Thoracic aorta (tissue), 2 donors: ENCODE data around the gene WWTR1. TPM values are rescaled to one million over a fixed set of nuclear protein-coding genes. Genes with fewer than 3 reads are reported as not detected.
A peak's percentile ranks its signal among the peaks of the same experiment; 100 is the strongest.

ENCODE experiments used
- ATAC-seq: fragments of 150-250 bp; one replicate; pipeline ENCODE4 v1.8.0; 2017; ENCODE audit warnings: low read depth; ENCODE audit not compliant: insufficient number of reproducible peaks, low FRiP score
- DNase-seq: peaks from one replicate; pipeline ENCODE4 v3.0.0-alpha.2; 2020; ENCODE audit warnings: low spot score
- H3K27ac ChIP-seq, 2 donors: fragments of 200-600 bp; sonication (generic); 1 replicate in 1 of 2; 2 replicates in 1 of 2; pipeline ENCODE4 v1.5.1; 2016; ENCODE audit warnings: mild to moderate bottlenecking in 2 of 2, moderate library complexity in 2 of 2
- H3K27me3 ChIP-seq: fragments of 200-600 bp; sonication (generic); replicated peaks from 2 replicates; pipeline ENCODE4 v1.6.0; 2016; ENCODE audit warnings: mild to moderate bottlenecking; ENCODE audit not compliant: insufficient read depth
- H3K36me3 ChIP-seq: fragments of 200-600 bp; sonication (generic); one replicate; pipeline ENCODE4 v1.5.1; 2016
- H3K4me1 ChIP-seq, 2 donors: fragments of 200-600 bp; sonication (generic); 1 replicate in 1 of 2; 2 replicates in 1 of 2; pipeline versions ENCODE4 v1.5.1 to v1.6.0; 2016; ENCODE audit warnings: low read depth in 2 of 2, mild to moderate bottlenecking in 1 of 2; ENCODE audit not compliant: control insufficient read depth in 1 of 2
- H3K4me3 ChIP-seq: fragments of 200-600 bp; sonication (generic); 2 replicates; pipeline ENCODE4 v1.5.1; 2016; ENCODE audit warnings: mild to moderate bottlenecking
- H3K9me3 ChIP-seq: fragments of 200-600 bp; sonication (generic); 2 replicates; pipeline ENCODE4 v1.5.1; 2016
- total RNA-seq, 2 donors: library from RNA; depleted of rRNA; stranded (reverse); fragments of >200 nt; gene quantifications; one replicate each; pipeline versions ENCODE4 v1.1.0 to v1.2.3, GENCODE V29; 2016
- TF ChIP-seq, protein P1 (sequence below): fragments of 200-600 bp; sonication (generic); IDR thresholded peaks from one replicate; pipeline ENCODE4 v1.5.1; 2019; ENCODE audit warnings: antibody characterized with exemption

The WWTR1 gene
- total RNA-seq, 2 donors from 2014 or later, result 135 to 243 TPM

DNA sequence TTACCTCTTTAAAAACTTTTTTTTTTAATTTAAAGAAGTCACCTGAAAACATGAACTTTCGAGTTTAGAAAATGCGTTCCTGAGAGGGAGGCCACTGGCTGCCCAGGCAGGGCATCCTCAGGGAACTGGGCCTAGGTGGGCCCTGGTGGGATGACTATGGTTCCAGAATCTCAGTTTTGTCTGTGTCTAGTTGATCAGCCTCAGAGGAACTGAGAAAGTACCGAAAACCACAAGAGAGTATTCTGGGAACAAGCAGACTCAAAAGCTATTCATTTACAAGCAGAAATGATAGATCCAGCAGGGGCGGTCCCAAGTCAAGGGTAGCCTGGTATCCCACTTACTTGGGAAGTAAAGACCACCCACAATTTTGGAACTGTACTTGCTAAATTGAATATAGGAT is 10.5 kb downstream of the WWTR1 start:
- Histone ChIP-seq H3K27me3 (no peaks in the 10 kb centered on the region), H3K4me1 (peaks cover 23 to 97% of the 10 kb centered on the region in 2 donors), H3K36me3 (no peaks in the 10 kb centered on the region), H3K4me3 (no peak overlapping the region), H3K27ac (peak overlapping the region; percentile 71 to 77), H3K9me3 (no peaks in the 10 kb centered on the region)
- DNase-seq (no peak), ATAC-seq (no peak)
- TF ChIP-seq, protein P1, sequence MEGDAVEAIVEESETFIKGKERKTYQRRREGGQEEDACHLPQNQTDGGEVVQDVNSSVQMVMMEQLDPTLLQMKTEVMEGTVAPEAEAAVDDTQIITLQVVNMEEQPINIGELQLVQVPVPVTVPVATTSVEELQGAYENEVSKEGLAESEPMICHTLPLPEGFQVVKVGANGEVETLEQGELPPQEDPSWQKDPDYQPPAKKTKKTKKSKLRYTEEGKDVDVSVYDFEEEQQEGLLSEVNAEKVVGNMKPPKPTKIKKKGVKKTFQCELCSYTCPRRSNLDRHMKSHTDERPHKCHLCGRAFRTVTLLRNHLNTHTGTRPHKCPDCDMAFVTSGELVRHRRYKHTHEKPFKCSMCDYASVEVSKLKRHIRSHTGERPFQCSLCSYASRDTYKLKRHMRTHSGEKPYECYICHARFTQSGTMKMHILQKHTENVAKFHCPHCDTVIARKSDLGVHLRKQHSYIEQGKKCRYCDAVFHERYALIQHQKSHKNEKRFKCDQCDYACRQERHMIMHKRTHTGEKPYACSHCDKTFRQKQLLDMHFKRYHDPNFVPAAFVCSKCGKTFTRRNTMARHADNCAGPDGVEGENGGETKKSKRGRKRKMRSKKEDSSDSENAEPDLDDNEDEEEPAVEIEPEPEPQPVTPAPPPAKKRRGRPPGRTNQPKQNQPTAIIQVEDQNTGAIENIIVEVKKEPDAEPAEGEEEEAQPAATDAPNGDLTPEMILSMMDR, result no peak

DNA sequence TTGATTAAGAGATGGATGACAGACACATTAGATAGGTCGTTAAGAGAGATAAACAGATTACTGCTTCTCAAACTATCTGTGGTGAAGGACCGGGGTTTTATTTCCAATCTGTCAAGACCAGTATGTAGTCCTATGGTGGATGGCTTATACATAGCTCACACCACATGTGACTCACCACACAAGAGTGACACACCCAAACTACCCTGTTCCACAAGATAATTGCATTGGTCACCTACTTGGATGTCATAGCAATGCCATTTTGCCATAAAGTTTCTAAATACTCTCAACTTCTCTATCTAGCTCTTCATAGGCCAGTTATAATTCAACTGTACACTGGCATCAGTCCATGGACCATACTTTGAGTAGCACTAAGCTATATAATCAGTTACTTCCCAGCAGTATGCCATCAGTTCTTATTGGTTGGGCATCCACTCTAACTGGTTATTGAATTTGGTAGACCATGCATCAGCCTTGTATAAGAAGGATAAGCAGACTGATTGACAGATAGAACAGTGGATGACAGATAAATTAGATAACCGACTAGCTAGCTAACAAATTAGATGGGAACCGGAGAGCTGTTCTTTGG is 11.6 kb downstream of the WWTR1 start:
- no peak for ATAC-seq
- peaks cover 25 to 98% of the 10 kb centered on the region in 2 donors for H3K4me1 ChIP-seq
- no peak overlapping the region for H3K4me3 ChIP-seq
- DNase-seq, result no peak
- H3K9me3 ChIP-seq, result no peaks in the 10 kb centered on the region
- H3K27ac ChIP-seq, result peak overlapping the region; percentile 4 to 48
- no peaks in the 10 kb centered on the region for H3K36me3 ChIP-seq
- no peaks in the 10 kb centered on the region for H3K27me3 ChIP-seq
- TF ChIP-seq, protein P1, result no peak

DNA sequence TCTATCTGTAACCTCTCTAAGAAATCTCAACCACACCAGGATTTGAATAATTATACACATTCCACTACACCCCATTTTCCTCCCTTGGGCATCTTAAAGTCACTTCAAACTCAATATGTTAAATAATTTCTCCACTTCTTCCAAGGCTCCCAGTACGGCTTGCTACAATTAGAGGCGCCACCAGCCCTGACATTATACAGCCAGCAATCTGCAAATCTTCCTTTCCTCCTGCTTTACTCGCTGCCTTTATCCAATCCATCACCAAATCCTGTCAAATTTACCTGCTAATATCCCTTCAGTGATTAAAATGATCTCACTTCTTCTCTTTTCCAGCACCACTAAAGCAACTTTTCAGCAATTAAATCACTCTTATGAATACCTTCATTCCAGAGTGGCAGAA is 13.9 kb downstream of the WWTR1 start:
- no peak for DNase-seq
- H3K9me3 ChIP-seq, result no peaks in the 10 kb centered on the region
- no peak for ATAC-seq
- H3K27ac ChIP-seq, result peak overlapping the region; percentile 9 to 64
- H3K27me3 ChIP-seq, result no peaks in the 10 kb centered on the region
- TF ChIP-seq, protein P1, result no peak
- peaks cover 33 to 98% of the 10 kb centered on the region in 2 donors for H3K4me1 ChIP-seq
- H3K36me3 ChIP-seq, result no peaks in the 10 kb centered on the region
- no peak overlapping the region for H3K4me3 ChIP-seq

DNA sequence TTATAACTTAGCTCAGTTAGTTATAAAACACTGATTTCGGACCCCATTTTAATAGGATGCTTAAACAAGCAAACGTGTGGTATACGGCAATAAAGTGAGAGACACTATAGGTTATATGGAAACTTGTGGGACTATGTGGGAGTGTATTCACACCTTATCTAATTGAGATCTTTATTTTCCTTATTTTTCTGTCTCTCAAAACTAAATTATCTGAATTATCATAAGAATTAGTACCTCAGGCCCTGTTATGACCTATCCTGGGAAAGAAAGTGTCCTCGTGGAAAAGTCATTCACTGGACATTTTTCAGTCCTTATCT is 14.4 kb downstream of the WWTR1 start:
- Histone ChIP-seq H3K4me1 (peaks cover 36 to 96% of the 10 kb centered on the region in 2 donors), H3K27ac (peak overlapping the region; percentile 9 to 64), H3K27me3 (no peaks in the 10 kb centered on the region), H3K9me3 (no peaks in the 10 kb centered on the region), H3K36me3 (no peaks in the 10 kb centered on the region), H3K4me3 (no peak overlapping the region)
- ATAC-seq, result no peak
- DNase-seq, result no peak
- TF ChIP-seq, protein P1, result no peak

DNA sequence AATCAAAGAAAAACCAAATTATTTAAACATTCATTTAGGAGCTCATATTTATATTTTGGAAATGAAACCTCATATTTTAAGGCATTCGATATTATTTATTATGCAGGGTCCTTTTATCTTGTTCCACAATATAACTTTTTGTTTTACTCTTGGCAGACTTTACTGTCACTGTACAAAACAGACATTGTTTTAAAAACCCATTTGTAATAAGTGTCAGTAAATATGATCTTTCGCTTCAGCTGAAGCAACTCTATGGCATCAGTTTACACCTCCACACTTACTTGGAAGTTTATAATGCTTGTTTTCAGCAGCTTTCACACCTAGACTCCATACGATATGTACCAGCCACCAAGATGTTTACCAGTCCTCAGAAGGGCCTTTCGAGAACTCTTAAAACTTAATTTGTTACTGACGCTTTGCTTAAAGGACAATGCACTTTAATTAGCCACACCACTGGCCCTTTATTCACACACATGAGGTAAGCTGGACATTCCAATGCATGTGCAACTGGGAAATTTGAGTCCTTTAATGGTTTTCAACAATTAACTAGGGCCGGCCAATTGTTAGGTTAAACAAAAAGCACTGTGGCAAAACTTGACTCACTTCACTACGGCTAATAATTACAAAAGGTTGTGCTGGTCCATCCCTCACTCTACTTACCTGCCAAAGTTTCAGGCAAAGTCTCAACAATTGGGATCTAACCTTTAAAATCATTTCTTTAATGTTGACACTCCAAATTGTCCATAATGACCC is 16.7 kb downstream of the WWTR1 start:
- Histone ChIP-seq H3K4me3 (no peak overlapping the region), H3K9me3 (no peaks in the 10 kb centered on the region), H3K27me3 (no peaks in the 10 kb centered on the region), H3K4me1 (peaks cover 31 to 93% of the 10 kb centered on the region in 2 donors), H3K36me3 (no peaks in the 10 kb centered on the region), H3K27ac (peak overlapping the region; percentile 25 to 34)
- TF ChIP-seq, protein P1, result no peak
- DNase-seq (no peak), ATAC-seq (no peak)
